Parathyroid adenoma (tissue), 2 donors: ENCODE results near the gene FSIP1.

Source experiments
- H2AFZ ChIP-seq: fragments of 300-600 bp; sonication (generic); one replicate; pipeline ENCODE4 v1.7.0; 2017; ENCODE audit warnings: antibody characterized with exemption, mild to moderate bottlenecking
- H3K27ac ChIP-seq: fragments of 300-600 bp; sonication (generic); one replicate; pipeline ENCODE4 v1.7.0; 2017
- H3K27me3 ChIP-seq: fragments of 300-600 bp; sonication (generic); one replicate; pipeline ENCODE4 v1.7.0; 2017; ENCODE audit warnings: low read length; ENCODE audit not compliant: control insufficient read depth, insufficient read depth
- H3K36me3 ChIP-seq: fragments of 300-600 bp; sonication (generic); one replicate; pipeline ENCODE4 v1.7.0; 2017; ENCODE audit warnings: low read length; ENCODE audit not compliant: control insufficient read depth, insufficient read depth
- H3K4me1 ChIP-seq: fragments of 300-600 bp; sonication (generic); one replicate; pipeline ENCODE4 v1.7.0; 2017; ENCODE audit warnings: control low read depth
- H3K4me2 ChIP-seq: fragments of 300-600 bp; sonication (generic); one replicate; pipeline ENCODE4 v1.7.0; 2017; ENCODE audit warnings: low read length
- H3K4me3 ChIP-seq: fragments of 300-600 bp; sonication (generic); one replicate; pipeline ENCODE4 v1.7.0; 2017; ENCODE audit warnings: low read depth, low read length
- H3K79me2 ChIP-seq: fragments of 300-600 bp; sonication (generic); one replicate; pipeline ENCODE4 v1.7.0; 2017; ENCODE audit warnings: control low read depth
- H3K9ac ChIP-seq: fragments of 300-600 bp; sonication (generic); one replicate; pipeline ENCODE4 v1.7.0; 2017; ENCODE audit warnings: mild to moderate bottlenecking
- H3K9me3 ChIP-seq: fragments of 300-600 bp; sonication (generic); one replicate; pipeline ENCODE4 v1.7.0; 2017; ENCODE audit warnings: low read length; ENCODE audit not compliant: control insufficient read depth
- CTCF ChIP-seq: fragments of 300-600 bp; sonication (generic); IDR thresholded peaks from one replicate; pipeline ENCODE4 v1.7.0; 2017; ENCODE audit warnings: antibody characterized with exemption, mild to moderate bottlenecking
- donor health status: primary hyperparathyroidism.

Gene FSIP1

GRCh38 chr15:39788800-39789565, 6.3 kb upstream of the FSIP1 start:
- no peak for TF ChIP-seq CTCF

GRCh38 chr15:39788108-39788507, 5.5 kb upstream of the FSIP1 start:
- Histone ChIP-seq H3K79me2 (no peaks in the 10 kb centered on the region), H3K9me3 (no peaks in the 10 kb centered on the region), H3K9ac (no peak overlapping the region), H3K4me2 (no peak overlapping the region), H2AFZ (no peak overlapping the region), H3K4me1 (no peaks in the 10 kb centered on the region), H3K36me3 (no peaks in the 10 kb centered on the region), H3K4me3 (no peak overlapping the region), H3K27me3 (no peaks in the 10 kb centered on the region), H3K27ac (no peak overlapping the region)
- TF ChIP-seq CTCF: no peak

More at GRCh38 chr15:39788800-39789565, 6.3 kb upstream of the FSIP1 start:
- no peaks in the 10 kb centered on the region for H3K9me3 ChIP-seq
- H3K79me2 ChIP-seq: no peaks in the 10 kb centered on the region
- H2AFZ ChIP-seq: no peak overlapping the region
- no peaks in the 10 kb centered on the region for H3K27me3 ChIP-seq
- H3K4me2 ChIP-seq: no peak overlapping the region
- H3K4me3 ChIP-seq: no peak overlapping the region
- H3K4me1 ChIP-seq: no peaks in the 10 kb centered on the region
- H3K9ac ChIP-seq: no peak overlapping the region
- H3K27ac ChIP-seq: no peak overlapping the region
- H3K36me3 ChIP-seq: no peaks in the 10 kb centered on the region

GRCh38 chr15:39787479-39787878, 4.8 kb upstream of the FSIP1 start:
- H3K36me3 ChIP-seq: no peaks in the 10 kb centered on the region
- no peaks in the 10 kb centered on the region for H3K4me1 ChIP-seq
- no peak for TF ChIP-seq CTCF
- H3K9me3 ChIP-seq: no peaks in the 10 kb centered on the region
- no peak overlapping the region for H2AFZ ChIP-seq
- H3K27ac ChIP-seq: no peak overlapping the region
- H3K4me2 ChIP-seq: no peak overlapping the region
- H3K4me3 ChIP-seq: no peak overlapping the region
- H3K9ac ChIP-seq: no peak overlapping the region
- no peaks in the 10 kb centered on the region for H3K79me2 ChIP-seq
- H3K27me3 ChIP-seq: no peaks in the 10 kb centered on the region

GRCh38 chr15:39786447-39787056, 3.9 kb upstream of the FSIP1 start:
- Histone ChIP-seq H2AFZ (no peak overlapping the region), H3K4me3 (peak overlapping the region; percentile 2), H3K27ac (no peak overlapping the region), H3K27me3 (no peaks in the 10 kb centered on the region), H3K9ac (no peak overlapping the region), H3K79me2 (no peaks in the 10 kb centered on the region), H3K4me1 (no peaks in the 10 kb centered on the region), H3K36me3 (no peaks in the 10 kb centered on the region), H3K4me2 (no peak overlapping the region), H3K9me3 (no peaks in the 10 kb centered on the region)
- TF ChIP-seq CTCF: peak; percentile 41

- no peak overlapping the region for H2AFZ ChIP-seq
- H3K9ac ChIP-seq: no peak overlapping the region
- H3K4me1 ChIP-seq: no peaks in the 10 kb centered on the region
- H3K4me3 ChIP-seq: no peak overlapping the region
- no peak for TF ChIP-seq CTCF
- H3K27ac ChIP-seq: no peak overlapping the region
- H3K79me2 ChIP-seq: no peaks in the 10 kb centered on the region
- no peaks in the 10 kb centered on the region for H3K27me3 ChIP-seq
- no peaks in the 10 kb centered on the region for H3K36me3 ChIP-seq
- H3K9me3 ChIP-seq: no peaks in the 10 kb centered on the region
- no peak overlapping the region for H3K4me2 ChIP-seq
These were observed 3.2 kb upstream of the FSIP1 start for GRCh38 chr15:39785841-39786240.
